Activated T-helper 2 cell treated with anti-CD3 and anti-CD28 coated beads, Interferon-gamma antibody, Interleukin-2, Interleukin-4, amounts not matched to agents 10 μg/mL and 5 μg/mL and 100 μg/mL, durations not matched to agents 14 hours and 24 hours and 36 hours (primary cell): Measurements from ENCODE around the gene TRPM7. TPM values are rescaled to one million over a fixed set of nuclear protein-coding genes. Genes with fewer than 3 reads are reported as not detected.
"Not testable (repeated sequence)": the region's sequence is repeated elsewhere in the genome, so short reads cannot be mapped to it uniquely, and the experiment has no call there.

Experiments
- DNase-seq: peaks from one replicate; pipeline ENCODE4 v3.0.0; 2021; ENCODE audit warnings: low spot score
- H3K27ac Mint-ChIP-seq: one replicate; pipeline ENCODE4 v1.8.0; 2021; ENCODE audit warnings: mixed read lengths
- H3K27me3 Mint-ChIP-seq: one replicate; pipeline ENCODE4 v1.8.0; 2021; ENCODE audit warnings: low read depth, mixed read lengths
- H3K36me3 Mint-ChIP-seq: one replicate; pipeline ENCODE4 v1.8.0; 2021; ENCODE audit warnings: low read depth, mixed read lengths
- H3K4me1 Mint-ChIP-seq: one replicate; pipeline ENCODE4 v1.8.0; 2021; ENCODE audit warnings: low read depth, mixed read lengths
- H3K4me3 Mint-ChIP-seq: one replicate; pipeline ENCODE4 v1.8.0; 2021; ENCODE audit warnings: low read depth, mild to moderate bottlenecking, moderate library complexity, mixed read lengths
- H3K9me3 Mint-ChIP-seq: one replicate; pipeline ENCODE4 v1.8.0; 2021; ENCODE audit warnings: mixed read lengths
- intact Hi-C: fragments of 100-400 bp; cut with micrococcal nuclease; formaldehyde crosslinking; loops from one replicate; pipeline ENCODE4 v1.15.1; 2023
- total RNA-seq: library from RNA; stranded (reverse); gene quantifications from 2 replicates; pipeline ENCODE4 v1.2.3, GENCODE V29; 2022

TRPM7 gene
- total RNA-seq, 1 donor from 2014 or later, result 42.3 TPM

DNA sequence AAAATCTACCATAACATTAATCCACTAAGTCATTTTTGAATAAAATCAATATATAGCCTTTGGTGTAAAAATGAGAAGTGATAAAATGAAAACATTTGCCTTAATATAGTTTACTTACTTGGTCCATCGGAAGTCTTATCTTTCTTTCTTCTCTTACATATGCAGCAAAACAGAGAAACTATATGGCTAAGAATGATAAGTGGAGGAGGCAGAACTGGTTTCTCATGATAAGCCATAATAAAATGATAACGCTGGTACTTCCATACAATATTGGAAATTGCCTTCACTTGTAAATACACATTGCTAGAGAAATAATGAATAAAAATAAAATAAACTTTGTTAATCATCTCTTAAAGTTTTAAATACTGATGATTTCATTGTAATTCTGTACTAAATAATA lies 92.3 kb downstream of the TRPM7 start:
- peaks cover 68% of the 10 kb centered on the region for H3K36me3 Mint-ChIP-seq
- H3K4me3 Mint-ChIP-seq, result no peak overlapping the region
- no peaks in the 10 kb centered on the region for H3K9me3 Mint-ChIP-seq
- H3K27ac Mint-ChIP-seq, result no peak overlapping the region
- H3K27me3 Mint-ChIP-seq, result no peaks in the 10 kb centered on the region
- intact Hi-C loops, result no loop called here
- DNase-seq, result no peak
- peaks cover 4% of the 10 kb centered on the region for H3K4me1 Mint-ChIP-seq

DNA sequence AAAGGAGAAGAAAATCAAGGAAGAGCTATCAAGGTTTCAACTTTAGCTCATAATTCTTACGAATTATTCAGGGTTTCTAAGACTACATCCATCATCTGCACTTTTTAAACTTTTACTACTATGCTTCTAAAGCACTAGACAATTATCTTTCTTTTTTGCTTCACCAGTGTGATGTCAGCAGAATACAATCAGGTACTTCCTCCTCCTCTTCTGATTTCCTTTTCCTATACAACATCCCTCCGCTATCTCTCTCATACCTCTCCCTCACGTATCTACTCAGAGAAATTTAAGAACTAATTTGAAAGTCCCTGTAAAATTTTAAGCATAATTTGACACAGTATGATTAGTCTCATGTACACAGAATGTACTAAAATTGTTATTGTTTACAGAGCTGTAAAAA lies 92.8 kb downstream of the TRPM7 start:
- peaks cover 4% of the 10 kb centered on the region for H3K4me1 Mint-ChIP-seq
- DNase-seq, result no peak
- peaks cover 64% of the 10 kb centered on the region for H3K36me3 Mint-ChIP-seq
- H3K9me3 Mint-ChIP-seq, result no peaks in the 10 kb centered on the region
- no peaks in the 10 kb centered on the region for H3K27me3 Mint-ChIP-seq
- no peak overlapping the region for H3K4me3 Mint-ChIP-seq
- intact Hi-C loops, result no loop called here
- peak overlapping the region; percentile 0 for H3K27ac Mint-ChIP-seq

DNA sequence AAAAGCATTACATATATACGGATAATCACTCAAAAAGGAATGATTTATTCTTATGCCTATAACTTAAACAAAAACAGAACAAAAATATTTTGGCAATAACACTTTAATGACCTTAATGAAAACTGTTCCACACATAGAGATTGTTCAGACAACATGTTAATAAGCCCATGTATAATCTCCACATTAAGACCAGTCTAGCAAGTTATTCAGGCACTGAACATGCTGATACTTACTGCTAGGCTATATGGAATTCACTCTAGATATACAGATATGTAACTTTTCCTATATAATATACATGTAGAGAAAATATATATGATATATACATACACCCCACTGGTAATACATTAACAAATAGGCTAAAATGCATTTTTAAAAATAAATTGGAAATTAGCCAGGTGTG lies 96.3 kb downstream of the TRPM7 start:
- peaks cover 5% of the 10 kb centered on the region for H3K4me1 Mint-ChIP-seq
- intact Hi-C loops, result no loop called here
- H3K9me3 Mint-ChIP-seq, result no peaks in the 10 kb centered on the region
- peaks cover 67% of the 10 kb centered on the region for H3K36me3 Mint-ChIP-seq
- H3K27me3 Mint-ChIP-seq, result no peaks in the 10 kb centered on the region
- no peak for DNase-seq
- H3K27ac Mint-ChIP-seq, result no peak overlapping the region
- H3K4me3 Mint-ChIP-seq, result no peak overlapping the region

DNA sequence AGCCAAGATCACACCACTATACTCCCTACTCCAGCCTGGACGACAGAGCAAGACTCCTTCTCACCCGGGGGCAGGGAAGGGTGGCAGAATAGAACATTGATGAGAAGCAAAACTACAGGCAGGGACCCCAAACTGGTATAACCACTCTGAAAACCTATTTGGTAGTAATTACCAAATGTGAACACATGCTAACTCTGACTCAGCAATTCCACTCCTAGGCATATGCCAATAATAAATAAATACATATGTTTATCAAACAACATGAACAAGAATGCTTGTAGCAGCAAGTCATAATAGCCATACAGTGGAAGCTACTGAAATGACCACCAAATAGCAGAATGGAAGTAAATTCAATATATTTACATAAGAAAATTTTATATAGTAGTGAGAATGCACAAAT lies 109.1 kb downstream of the TRPM7 start:
- Mint-ChIP-seq H3K27ac (no peak overlapping the region), H3K4me1 (peaks cover 6% of the 10 kb centered on the region), H3K4me3 (no peak overlapping the region), H3K36me3 (peaks cover 61% of the 10 kb centered on the region), H3K27me3 (no peaks in the 10 kb centered on the region), H3K9me3 (no peaks in the 10 kb centered on the region)
- intact Hi-C loops, result no loop called here
- no peak for DNase-seq

DNA sequence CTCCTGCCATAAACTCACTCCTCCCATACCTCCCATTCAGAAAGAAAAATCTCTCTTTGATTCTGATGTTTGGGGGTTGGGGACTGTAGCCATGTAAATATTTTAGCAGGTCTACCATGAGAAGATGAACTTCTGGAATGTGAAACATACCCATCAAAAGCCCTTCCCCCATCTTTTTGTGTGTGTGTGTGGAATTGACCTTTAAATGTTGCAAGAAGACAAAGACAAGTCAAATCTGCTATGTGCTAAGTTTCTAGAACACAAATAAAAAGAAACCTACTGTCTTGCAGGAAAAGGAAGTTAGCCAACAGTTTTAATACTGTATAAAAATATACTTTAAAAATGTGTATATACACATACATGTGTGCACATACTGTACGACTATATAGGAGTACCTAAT lies 110.4 kb downstream of the TRPM7 start:
- Mint-ChIP-seq H3K27ac (no peak overlapping the region), H3K27me3 (no peaks in the 10 kb centered on the region), H3K9me3 (no peaks in the 10 kb centered on the region), H3K4me3 (no peak overlapping the region), H3K36me3 (peaks cover 59% of the 10 kb centered on the region), H3K4me1 (peaks cover 6% of the 10 kb centered on the region)
- no peak for DNase-seq
- intact Hi-C loops, result no loop called here

DNA sequence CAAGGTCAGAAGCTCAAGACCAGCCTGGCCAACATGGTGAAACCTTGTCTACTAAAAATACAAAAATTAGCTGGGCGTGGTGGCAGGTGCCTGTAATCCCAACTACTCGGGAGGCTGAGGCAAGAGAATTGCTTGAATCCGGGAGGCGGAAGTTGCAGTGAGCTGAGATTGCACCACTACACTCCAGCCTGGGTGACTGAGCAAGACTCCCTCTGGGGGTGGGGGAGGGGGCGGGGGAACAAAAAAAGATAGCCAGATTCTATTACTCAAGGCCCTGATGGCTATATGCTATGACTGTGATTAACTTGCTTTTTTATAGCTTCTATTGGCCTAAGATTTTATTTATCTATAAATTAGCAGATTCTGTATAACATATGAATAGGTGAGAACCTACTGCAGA lies 112.8 kb downstream of the TRPM7 start:
- intact Hi-C loops, H3K27ac Mint-ChIP-seq, H3K4me3 Mint-ChIP-seq, DNase-seq, H3K9me3 Mint-ChIP-seq, H3K27me3 Mint-ChIP-seq, H3K4me1 Mint-ChIP-seq: not testable (repeated sequence)
- peaks cover 64% of the 10 kb centered on the region for H3K36me3 Mint-ChIP-seq

DNA sequence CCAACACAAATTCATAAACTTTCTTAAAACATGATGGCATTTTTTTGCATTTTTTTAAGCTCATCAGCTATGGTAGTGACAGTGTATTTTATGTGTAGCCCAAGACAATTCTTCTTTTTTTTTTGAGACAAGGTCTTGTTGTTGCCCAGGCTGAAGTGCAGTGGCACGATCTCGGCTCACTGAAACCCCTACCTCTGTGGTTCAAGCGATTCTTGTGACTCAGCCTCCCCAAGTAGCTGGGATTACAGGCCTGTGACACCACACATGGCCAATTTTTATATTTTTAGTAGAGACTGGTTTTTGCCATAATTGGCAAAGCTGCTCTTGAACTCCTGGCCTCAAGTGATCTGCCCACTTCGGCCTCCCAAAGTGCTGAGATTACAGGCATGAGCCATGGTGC lies 122.8 kb downstream of the TRPM7 start:
- no peak for DNase-seq
- H3K9me3 Mint-ChIP-seq, result no peaks in the 10 kb centered on the region
- H3K4me1 Mint-ChIP-seq, result peaks cover 28% of the 10 kb centered on the region
- intact Hi-C loops, result loop anchor here (2.0 to 5.0 kb wide), 3 partner anchors 76 to 343 kb away; partner anchors contain the start of gene GABPB1
- no peaks in the 10 kb centered on the region for H3K27me3 Mint-ChIP-seq
- H3K4me3 Mint-ChIP-seq, result no peak overlapping the region
- peaks cover 69% of the 10 kb centered on the region for H3K36me3 Mint-ChIP-seq
- H3K27ac Mint-ChIP-seq, result peak overlapping the region; percentile 95

DNA sequence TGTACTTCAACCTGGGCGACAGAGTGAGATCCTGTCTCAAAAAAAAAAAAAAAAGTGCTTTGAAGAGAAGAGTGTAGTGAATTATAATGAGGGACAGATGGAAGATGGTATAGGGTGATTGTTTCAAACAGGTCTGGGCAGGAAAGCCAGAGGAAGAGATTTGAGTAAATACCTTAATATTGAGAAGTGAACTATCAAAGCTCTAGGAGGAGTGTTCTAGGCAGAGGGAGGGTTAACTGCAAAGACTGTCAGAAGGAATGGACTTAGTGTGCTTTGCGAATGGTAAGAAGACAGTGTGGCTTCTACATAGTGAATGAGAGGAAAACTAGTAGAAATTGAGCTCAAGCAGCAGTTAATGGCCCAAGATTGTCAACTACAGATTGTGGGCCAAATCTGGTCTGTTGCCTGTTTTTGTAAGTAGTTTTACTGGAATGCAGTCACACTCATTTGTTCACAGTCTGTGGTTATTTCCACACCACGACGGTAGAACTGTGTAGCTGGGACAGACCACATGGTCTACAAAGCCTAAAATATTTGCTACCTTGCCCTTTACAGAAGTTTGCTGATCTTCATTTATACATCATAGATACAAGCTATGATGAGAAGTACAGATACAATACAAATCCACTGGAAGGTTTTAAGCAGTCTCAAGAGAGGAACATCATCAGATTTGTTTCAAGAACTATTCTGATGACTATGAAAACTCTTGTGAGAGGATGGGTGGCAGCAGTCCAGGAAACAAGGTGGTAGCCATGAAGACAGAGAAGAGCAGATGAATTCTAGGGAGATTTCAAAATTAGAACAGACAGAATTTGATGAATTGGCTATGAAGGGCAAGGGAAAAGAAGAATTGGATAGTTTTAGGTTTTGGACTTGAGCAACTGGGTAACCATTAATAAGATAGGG lies 123.6 kb downstream of the TRPM7 start:
- H3K9me3 Mint-ChIP-seq, result no peaks in the 10 kb centered on the region
- H3K4me1 Mint-ChIP-seq, result peaks cover 29% of the 10 kb centered on the region
- no peaks in the 10 kb centered on the region for H3K27me3 Mint-ChIP-seq
- peak overlapping the region; percentile 95 for H3K27ac Mint-ChIP-seq
- H3K36me3 Mint-ChIP-seq, result peaks cover 66% of the 10 kb centered on the region
- intact Hi-C loops, result loop anchor here (2.0 to 5.0 kb wide), 3 partner anchors 76 to 344 kb away; partner anchors contain the start of gene GABPB1
- peak overlapping the region; percentile 15 for H3K4me3 Mint-ChIP-seq
- no peak for DNase-seq

DNA sequence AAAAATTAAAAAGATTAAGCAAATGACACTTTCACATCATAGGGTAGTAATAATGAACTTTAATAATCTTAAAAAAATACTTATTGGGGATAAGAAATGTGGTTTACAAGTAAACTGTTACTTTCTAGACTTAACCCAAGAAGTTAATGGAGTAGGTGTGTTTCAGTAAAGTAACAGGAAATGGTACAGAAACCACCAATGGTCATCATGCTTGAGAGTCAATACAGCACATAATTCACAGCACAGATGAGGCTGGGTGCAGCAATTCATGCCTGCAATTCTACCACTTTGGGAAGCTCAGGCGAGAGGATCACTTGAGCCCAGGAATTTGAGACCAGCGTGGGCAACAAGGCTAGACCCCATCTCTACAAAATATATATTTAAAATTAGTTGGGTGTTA lies 128.6 kb downstream of the TRPM7 start:
- no peaks in the 10 kb centered on the region for H3K27me3 Mint-ChIP-seq
- intact Hi-C loops, result no loop called here
- no peak overlapping the region for H3K4me3 Mint-ChIP-seq
- peaks cover 39% of the 10 kb centered on the region for H3K4me1 Mint-ChIP-seq
- H3K36me3 Mint-ChIP-seq, result peaks cover 63% of the 10 kb centered on the region
- H3K9me3 Mint-ChIP-seq, result no peaks in the 10 kb centered on the region
- peak overlapping the region; percentile 46 for H3K27ac Mint-ChIP-seq
- DNase-seq, result no peak

DNA sequence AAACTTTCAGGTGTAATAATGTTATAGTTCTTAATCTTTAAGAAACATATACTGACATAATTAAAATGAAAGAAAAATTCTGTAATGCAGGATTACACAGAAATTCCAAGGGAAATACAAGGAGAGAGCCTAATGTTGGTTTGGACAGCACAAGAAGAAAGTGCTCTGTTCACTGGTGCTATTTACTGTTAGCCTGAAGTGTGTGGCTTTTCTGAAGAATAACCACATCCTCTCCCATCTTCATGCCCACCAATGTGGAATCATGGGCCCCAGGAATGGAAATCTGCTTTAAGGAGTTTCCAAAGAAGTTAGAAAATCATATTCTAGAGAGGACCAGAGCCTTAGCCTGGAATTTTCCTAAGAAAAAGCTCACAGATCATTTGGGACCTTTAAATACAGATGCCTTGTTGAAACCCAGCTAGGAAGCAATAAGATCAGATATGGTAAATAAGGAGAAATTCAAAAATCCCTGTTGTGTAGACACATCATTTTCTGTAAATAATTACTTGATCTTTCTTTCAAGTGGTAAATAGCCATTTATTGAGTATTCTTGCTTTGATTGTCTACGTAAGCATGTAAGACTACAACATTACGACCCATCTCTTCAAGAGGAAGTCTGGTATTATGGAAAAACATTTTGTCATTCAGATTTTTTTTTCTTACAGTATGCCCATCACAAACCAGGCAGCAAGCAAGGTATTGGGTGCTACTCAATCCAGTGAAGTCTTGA lies 129.8 kb downstream of the TRPM7 start:
- peaks cover 32% of the 10 kb centered on the region for H3K4me1 Mint-ChIP-seq
- DNase-seq, result no peak
- H3K27ac Mint-ChIP-seq, result peak overlapping the region; percentile 89
- H3K9me3 Mint-ChIP-seq, result no peaks in the 10 kb centered on the region
- H3K4me3 Mint-ChIP-seq, result peak overlapping the region; percentile 39
- no peaks in the 10 kb centered on the region for H3K27me3 Mint-ChIP-seq
- H3K36me3 Mint-ChIP-seq, result peaks cover 54% of the 10 kb centered on the region
- intact Hi-C loops, result no loop called here

DNA sequence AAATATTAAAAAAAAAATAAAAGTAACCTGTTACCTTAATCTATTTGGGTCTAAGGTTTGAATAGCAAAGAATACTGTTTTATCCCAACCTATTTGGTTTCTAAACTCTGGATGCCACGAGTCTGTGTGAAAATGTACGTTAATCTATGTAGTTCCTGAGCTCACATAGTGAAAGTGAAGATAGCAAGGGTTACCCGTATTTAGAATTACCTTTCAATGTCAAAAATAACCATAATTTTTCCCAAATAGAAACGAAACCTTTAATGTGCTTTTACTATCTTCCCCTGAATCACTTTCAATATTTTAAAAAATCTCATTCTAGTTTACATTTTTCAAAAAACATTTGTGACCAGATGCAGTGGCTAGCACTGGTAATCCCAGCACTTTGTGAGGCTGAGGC lies 134.4 kb downstream of the TRPM7 start:
- no peak for DNase-seq
- H3K27me3 Mint-ChIP-seq, result no peaks in the 10 kb centered on the region
- H3K4me3 Mint-ChIP-seq, result no peak overlapping the region
- intact Hi-C loops, result loop anchor here (5.0 kb wide), 1 partner anchor 175 kb away; no protein-coding TSS in a partner anchor
- H3K4me1 Mint-ChIP-seq, result peaks cover 19% of the 10 kb centered on the region
- peaks cover 25% of the 10 kb centered on the region for H3K36me3 Mint-ChIP-seq
- H3K9me3 Mint-ChIP-seq, result no peaks in the 10 kb centered on the region
- H3K27ac Mint-ChIP-seq, result no peak overlapping the region

DNA sequence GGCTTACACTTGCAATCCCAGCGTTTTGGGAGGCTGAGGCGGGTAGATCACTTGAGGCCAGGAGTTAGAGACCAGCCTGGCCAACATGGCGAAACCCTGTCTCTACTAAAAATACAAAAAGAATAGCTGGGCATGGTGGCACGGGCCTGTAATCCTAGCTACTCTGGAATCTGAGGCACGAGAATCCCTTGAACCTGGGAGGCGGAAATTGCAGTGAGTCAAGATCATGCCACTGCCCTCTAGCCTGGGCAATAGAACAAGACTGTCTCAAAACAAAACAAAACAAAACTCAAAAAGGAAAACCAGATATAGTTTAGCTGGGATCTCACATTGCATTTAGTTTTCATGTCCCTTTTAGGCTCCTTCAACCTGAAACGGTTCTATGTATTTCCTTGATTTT lies 137.3 kb downstream of the TRPM7 start:
- Mint-ChIP-seq H3K9me3 (no peaks in the 10 kb centered on the region), H3K4me1 (peaks cover 15% of the 10 kb centered on the region), H3K36me3 (peaks cover 8% of the 10 kb centered on the region), H3K27me3 (no peaks in the 10 kb centered on the region), H3K4me3 (no peak overlapping the region), H3K27ac (no peak overlapping the region)
- no peak for DNase-seq
- intact Hi-C loops, result no loop called here

DNA sequence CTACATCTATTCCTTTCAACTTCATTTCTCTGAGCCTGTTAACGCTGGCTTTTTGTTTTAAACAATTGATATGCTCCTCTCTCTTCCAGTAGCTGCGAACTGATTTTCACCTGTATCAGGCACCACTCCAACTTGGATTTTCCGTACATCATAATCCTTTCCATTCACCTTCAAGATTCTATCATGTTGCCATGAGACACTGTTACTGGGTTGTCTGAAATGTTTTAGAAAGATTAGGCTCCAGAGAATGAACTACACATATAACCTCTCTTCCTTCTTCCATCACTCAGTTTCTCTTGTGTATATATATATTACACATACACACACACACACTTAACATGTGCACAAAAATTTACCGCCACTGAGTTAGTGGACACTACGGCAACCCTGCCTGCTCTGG lies 140.0 kb downstream of the TRPM7 start, which contains the start of gene USP50:
USP50 (minus strand) TSS at position 101 of the 400 bp plus-strand sequence. CDS start 141 bp downstream, outside the sequence.
- Mint-ChIP-seq H3K27me3 (peaks cover 4% of the 10 kb centered on the region), H3K9me3 (no peaks in the 10 kb centered on the region), H3K4me3 (no peak within 1 kb of the TSS), H3K4me1 (peaks cover 13% of the 10 kb centered on the region), H3K36me3 (no peaks in the 10 kb centered on the region), H3K27ac (no peak within 1 kb of the TSS)
- no peak for DNase-seq
- intact Hi-C loops, result no loop called here
